NCI-H446 treated with DMSO at 0.1 percent for 48 hours (cell line): ENCODE results near the gene AMH.
"Not testable (repeated sequence)": the region's sequence is repeated elsewhere in the genome, so short reads cannot be mapped to it uniquely, and the experiment has no call there.

Experiments used
- DNase-seq: peaks from one replicate; lab custom pipeline; 2025; lab: John Stamatoyannopoulos, UW

The AMH gene

GRCh38 chr19:2249010-2249866, at the start of gene AMH:
Gene AMH, plus strand, starts transcription at chr19:2249323. Its CDS starts 10 bp downstream, at chr19:2249333.
- DNase-seq = no peak

DNA sequence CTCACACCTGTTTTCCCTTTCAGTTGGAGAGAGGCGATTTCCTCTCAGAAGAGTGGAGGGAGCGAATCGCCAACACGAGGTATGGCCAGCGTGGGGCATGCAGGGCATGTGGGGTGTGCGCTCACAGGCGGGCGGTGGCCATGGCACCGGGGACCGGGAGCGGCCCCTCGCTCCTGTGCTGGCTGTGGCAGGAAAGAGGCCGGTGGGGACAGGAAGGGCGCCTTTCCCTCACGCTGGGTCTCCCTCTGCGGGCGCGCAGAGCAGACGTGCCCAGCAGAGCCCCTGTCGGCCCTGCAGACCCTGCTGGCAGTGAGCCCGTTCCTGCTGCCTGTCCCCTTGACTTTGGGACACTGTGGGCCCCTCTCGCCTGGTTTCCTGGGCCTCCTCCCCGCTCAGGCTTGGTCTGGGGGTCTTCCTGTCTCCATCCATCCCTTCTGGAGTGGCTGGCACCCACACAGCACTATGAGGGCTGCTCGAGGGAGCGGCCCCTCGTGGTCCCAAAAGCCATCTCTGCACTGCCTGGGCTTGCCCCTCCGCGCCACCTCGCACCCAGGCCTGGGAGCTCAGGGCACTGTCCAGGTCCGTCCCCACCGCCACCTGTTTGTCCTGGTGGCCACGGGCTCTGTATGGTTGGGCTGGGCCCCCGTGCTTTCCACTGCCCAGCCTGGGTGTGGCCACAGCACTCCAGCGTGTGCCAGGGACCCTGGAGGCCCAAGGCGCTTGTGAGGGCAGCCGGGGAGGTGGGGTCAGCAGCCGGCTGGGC, 49.1 kb upstream of the AMH start:
- no peak for DNase-seq

DNA sequence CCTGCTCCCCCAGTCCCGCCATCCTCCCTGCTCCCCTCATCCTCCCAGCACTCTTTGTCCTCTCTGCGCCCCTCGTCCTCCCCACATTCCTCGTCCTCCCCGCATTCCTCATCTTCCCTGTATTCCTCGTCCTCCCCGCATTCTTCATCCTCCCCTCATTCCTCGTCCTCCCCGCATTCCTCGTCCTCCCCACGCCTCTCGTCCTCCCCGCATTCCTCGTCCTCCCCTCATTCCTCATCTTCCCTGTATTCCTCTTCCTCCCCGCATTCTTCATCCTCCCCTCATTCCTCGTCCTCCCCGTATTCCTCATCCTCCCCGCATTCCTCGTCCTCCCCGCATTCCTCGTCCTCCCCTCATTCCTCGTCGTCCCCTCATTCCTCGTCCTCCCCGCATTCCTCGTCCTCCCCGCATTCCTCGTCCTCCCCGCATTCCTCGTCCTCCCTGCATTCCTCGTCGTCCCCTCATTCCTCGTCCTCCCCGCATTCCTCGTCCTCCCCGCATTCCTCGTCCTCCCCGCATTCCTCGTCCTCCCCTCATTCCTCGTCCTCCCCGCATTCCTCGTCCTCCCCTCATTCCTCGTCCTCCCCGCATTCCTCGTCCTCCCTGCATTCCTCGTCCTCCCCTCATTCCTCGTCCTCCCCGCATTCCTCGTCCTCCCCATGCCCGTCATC, 48.4 kb upstream of the AMH start:
- DNase-seq = not testable (repeated sequence)

GRCh38 chr19:2201473-2202148, 47.5 kb upstream of the AMH start:
- no peak for DNase-seq

- no peak for DNase-seq
Observed at GRCh38 chr19:2202366-2202765, 46.8 kb upstream of the AMH start.

GRCh38 chr19:2207008-2207407, 42.1 kb upstream of the AMH start:
- no peak for DNase-seq

GRCh38 chr19:2207991-2208860, 40.9 kb upstream of the AMH start:
- no peak for DNase-seq

DNA sequence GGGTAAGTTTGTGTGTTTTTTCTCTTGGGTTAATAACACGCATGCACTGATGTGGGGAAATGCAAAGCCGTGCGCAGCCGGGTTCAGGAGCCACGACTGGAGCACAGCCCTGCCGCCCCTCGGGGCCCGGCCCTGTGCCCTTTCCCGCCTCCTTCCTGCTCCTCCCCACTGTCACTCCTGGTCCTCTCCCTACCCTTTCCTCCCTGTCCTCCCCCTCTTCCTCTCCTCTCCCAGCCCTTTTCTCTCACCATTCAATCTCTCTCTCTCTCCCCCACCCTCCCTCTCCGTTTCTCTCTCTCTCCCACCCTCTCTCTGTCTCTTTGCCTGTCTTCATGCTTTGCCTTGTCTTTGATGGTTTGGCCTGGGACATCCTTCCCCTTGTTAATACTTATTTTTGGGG, 40.1 kb upstream of the AMH start:
- DNase-seq = no peak

GRCh38 chr19:2209408-2209807, 39.7 kb upstream of the AMH start:
- no peak for DNase-seq

DNA sequence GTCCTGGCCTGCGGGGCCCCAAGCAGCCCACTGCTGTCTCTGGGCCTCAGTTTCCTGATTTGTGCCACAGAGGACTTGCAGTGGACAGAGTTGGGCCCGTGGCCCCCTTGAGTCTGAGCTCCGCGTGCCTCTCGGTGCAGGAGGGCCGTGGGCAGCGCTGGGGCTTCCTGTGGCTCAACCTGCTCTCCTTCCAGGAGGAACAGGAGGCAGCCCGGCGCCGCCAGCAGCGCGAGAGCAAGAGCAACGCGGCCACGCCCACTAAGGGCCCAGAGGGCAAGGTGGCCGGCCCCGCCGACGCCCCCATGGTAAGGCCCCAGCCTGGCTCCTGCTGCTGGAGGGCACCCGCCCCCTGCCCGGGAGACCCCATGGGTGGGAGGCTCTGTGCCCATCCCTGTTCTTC, 38.9 kb upstream of the AMH start:
- no peak for DNase-seq

GRCh38 chr19:2210987-2211740, 38.0 kb upstream of the AMH start:
- no peak for DNase-seq

GRCh38 chr19:2212861-2213711, 36.0 kb upstream of the AMH start:
- no peak for DNase-seq

- no peak for DNase-seq
Observed at GRCh38 chr19:2213799-2214198, 35.3 kb upstream of the AMH start.

- DNase-seq = no peak
Observed at GRCh38 chr19:2214251-2214650, 34.9 kb upstream of the AMH start.

DNA sequence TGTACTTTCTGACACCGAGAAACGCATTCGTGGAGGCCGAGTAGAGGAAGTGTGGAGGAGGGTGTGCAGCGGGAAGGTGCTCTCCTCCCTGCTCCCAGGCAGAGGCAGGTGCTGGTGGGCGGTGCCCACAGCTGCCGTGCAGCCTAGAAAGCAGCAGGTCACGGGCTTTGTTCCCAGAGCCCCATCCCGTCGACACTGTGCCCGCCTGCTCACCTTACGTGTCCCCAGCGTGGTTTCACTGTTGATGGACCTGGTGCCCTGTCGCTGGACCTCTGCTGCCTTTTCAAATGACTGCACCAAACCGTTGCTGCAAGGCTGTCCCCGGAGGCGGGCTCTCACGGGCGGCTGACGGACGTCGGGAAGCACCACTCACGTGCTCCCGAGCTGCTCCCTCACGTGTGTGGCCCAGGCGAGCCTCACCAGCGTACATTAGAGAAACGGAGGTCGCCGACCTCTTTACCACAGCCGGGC, 33.8 kb upstream of the AMH start:
- DNase-seq = no peak

GRCh38 chr19:2216361-2217225, 32.5 kb upstream of the AMH start:
- no peak for DNase-seq

DNA sequence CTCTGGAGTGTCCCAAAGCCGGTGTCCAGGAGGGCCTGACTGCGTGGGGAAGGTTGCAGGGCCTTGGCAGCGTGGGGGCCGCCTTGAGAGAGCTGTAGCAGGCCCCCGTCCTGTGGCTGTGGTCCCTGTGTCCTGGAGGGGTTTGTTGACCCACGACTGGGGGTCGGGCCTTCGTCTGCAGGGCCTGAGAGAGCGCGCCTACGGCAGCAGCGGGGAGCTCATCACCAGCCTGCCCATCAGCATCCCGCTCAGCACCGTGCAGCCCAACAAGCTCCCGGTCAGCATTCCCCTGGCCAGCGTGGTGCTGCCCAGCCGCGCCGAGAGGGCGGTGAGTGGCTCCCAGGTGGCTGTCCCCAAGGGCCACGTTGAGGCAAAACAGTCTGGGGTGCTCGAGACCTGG, 31.5 kb upstream of the AMH start:
- no peak for DNase-seq

GRCh38 chr19:2219726-2220125, 29.4 kb upstream of the AMH start:
- no peak for DNase-seq
